Gastrocnemius medialis (tissue), 4 donors: ENCODE results near the gene CCDC107.

Source experiments
- CTCF ChIP-seq, 5 experiments: fragments of 450-650 bp in 3 of 5; fragments of 200-600 bp in 2 of 5; sonication (generic) in 2 of 5; IDR thresholded peaks in 4 of 5; conservative IDR thresholded peaks in 1 of 5; 1 replicate in 4 of 5; 2 replicates in 1 of 5; pipeline ENCODE4 v1.5.1; 2016 to 2019; ENCODE audit warnings: antibody characterized with exemption in 5 of 5, mild to moderate bottlenecking in 3 of 5, moderate library complexity in 3 of 5
- POLR2A ChIP-seq, 2 donors: fragments of 450-650 bp; IDR thresholded peaks; one replicate each; pipeline ENCODE4 v1.6.1; 2017; ENCODE audit warnings: antibody characterized with exemption in 2 of 2, mild to moderate bottlenecking in 2 of 2, moderate library complexity in 2 of 2

GRCh38 chr9:35683323-35683722, 25.2 kb downstream of the CCDC107 start:
- no peak for TF ChIP-seq CTCF (IDR thresholded peaks at IDR 0.05 in 4 of 5, conservative IDR thresholded peaks at IDR 0.05 in 1 of 5)
- TF ChIP-seq POLR2A (IDR thresholded peaks at IDR 0.05): no peak
